GM21576 (cell line): ENCODE results near the gene GLUD1.
"Not testable (repeated sequence)": the region's sequence is repeated elsewhere in the genome, so short reads cannot be mapped to it uniquely, and the experiment has no call there.

Experiments used
- ATAC-seq: cut with Tn5 transposase; IDR thresholded peaks from one replicate; pipeline ENCODE4 v1.9.1; 2021; ENCODE audit warnings: mild to moderate bottlenecking, moderate library complexity; ENCODE audit not compliant: unreplicated experiment

The GLUD1 gene

DNA sequence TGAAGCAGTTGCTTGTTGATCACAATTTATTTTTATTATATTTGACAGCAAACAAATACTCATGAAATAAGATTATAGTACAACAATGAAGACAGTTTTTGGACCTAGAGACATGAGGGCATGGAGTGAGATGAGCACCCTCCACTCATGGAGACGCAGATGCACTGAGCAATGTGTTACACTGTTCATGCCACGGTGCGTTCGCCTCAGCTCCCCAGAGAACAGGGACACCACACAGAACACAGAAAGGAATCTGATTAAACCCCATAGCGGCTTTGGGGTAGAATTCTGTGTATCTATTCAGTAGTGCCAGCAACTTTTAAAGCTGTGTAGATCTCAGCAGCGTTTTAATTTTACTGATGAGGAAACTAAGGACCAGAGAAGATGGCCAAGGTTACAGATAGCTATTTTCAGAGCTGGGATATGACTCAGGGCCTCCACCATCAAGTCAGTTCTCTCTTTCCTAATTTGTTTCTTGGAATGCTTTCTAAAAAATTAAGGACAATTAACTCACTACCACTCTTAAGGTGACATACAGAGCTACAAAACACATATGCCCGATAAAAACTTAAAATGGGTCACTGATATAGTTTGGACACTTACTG is 41.0 kb downstream of the GLUD1 start:
- no peak for ATAC-seq

- ATAC-seq, result no peak
Measured at GRCh38 chr10:87053111-87053510, 41.5 kb downstream of the GLUD1 start.

- ATAC-seq, result no peak
Measured at GRCh38 chr10:87045434-87045938, 49.2 kb downstream of the GLUD1 start.

DNA sequence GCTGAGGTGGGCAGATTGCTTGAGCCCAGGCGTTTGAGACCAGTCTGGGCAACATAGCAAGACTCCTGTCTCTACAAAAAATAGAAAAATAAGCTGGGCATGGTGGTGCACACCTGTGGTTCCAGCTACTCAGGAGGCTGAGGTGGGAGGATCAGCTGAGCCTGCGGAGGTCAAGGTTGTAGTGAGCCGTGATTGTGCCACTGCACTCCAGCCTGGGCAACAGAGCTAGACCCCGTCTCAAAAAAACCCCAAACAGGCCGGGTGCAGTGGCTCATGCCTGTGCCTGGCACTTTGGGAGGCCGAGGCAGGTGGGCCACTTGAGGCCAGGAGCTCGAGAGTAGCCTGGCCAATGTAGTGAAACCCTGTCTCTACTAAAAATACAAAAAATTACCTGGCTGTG is 51.1 kb downstream of the GLUD1 start:
- not testable (repeated sequence) for ATAC-seq

- no peak for ATAC-seq
Measured at GRCh38 chr10:87038786-87039185, 55.9 kb downstream of the GLUD1 start.

GRCh38 chr10:87038286-87038717 is 56.3 kb downstream of the GLUD1 start:
- no peak for ATAC-seq

GRCh38 chr10:87036623-87037022 is 58.0 kb downstream of the GLUD1 start:
- ATAC-seq, result no peak

DNA sequence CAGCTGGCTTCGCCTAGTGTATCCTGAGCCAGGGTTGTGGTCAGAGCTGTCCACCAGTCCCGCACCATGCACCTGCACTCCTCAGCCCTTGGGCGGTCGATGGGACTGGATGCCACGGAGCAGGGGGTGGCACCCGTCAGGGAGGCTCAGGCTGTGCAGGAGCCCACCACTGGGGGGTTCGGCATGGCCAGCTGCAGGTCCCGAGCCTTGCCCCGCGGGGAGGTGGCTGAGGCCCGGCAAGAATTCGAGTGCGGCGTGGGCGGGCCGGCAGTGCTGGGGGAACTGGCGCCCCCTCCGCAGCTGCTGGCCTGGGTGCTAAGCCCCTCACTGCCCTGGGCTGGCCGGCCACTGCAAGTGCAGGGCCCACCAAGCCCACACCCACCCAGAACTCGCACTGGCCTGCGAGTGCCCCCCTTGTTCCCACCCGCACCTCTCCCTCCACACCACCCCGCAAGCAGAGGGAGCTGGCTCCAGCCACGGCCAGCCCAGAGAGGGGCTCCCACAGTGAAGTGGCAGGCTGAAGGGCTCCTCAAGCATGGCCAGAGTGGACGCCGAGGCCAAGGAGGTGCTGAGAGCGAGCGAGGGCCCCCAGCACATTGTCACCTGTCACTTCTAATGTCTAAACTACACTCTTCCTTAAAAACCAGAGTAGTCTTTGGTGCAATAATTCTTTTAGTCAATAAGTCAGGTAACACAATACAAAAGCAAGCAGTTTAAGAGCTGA is 63.6 kb downstream of the GLUD1 start:
- ATAC-seq, result no peak

GRCh38 chr10:87030419-87030818 is 64.2 kb downstream of the GLUD1 start:
- not testable (repeated sequence) for ATAC-seq

DNA sequence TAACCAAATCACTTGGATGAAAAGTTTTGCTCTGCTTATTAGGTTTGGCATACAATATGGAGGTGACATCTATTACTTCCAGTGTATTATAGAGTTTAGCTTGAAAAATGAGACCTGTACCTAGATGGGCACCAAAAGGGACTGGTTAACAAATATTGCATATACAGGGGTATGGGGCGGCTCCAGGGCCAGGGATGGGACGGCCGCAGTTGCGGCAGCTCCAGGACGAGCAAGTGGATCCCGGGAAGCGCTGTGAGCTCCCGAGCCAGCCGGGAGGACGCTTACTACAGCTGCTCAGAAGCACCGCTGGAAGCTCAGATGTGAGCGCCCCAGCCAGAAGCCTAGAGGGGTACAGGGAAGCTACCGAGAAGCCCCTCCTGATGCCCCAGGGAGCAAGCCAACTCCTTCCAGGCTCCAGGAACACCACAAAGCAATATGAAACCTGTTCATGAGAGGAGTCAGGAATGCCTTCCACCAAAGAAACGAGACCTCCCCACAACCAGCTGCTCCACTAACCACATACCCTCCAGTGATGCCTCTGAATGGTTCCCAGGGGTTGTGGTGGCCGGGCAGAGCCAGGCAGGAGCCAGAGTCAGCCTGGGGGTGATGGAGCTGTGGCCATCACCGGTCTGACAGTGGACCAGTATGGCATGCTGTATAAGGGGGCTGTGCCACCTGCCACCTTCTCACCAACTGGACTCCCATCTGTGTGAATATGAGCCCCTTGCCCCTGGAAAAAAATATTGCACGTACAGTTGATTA is 67.7 kb downstream of the GLUD1 start:
- ATAC-seq, result not testable (repeated sequence)

DNA sequence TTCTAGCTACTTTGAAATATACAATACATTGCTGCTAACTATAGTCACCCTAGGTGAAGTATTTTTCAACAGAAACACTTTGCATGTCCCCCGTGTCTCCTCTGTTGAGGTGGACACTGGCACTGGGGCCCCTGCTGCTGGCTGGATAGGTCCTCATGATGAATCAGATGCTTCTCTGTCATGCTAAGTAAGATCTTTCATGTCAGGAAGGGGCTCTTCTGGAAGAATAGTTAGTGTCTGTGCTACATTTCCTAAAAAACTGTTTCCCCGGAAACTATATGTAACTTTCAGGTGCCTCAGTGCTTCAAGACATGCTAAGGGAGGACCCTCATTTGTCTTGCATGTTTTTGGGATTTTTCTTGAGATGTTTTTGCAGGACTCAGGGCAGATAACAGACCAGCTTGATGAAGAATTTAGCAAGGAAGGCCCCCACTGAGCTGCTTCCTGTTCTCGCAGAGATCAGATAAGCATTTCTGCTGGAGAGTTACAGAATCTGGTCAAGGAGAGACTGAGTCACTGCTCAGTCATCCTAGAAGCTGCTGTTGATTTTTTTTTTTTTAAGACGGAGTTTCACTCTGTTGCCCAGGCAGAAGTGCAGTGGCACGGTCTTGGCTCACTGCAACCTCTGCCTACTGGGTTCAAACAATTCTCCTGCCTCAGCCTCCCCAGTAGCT is 69.2 kb downstream of the GLUD1 start:
- ATAC-seq, result not testable (repeated sequence)

- ATAC-seq, result not testable (repeated sequence)
Measured at GRCh38 chr10:87020056-87020455, 74.6 kb downstream of the GLUD1 start, which contains the start of gene FAM25A. TSS of gene FAM25A (plus strand) at chr10:87020294. CDS start at chr10:87020325, 31 bp downstream.

DNA sequence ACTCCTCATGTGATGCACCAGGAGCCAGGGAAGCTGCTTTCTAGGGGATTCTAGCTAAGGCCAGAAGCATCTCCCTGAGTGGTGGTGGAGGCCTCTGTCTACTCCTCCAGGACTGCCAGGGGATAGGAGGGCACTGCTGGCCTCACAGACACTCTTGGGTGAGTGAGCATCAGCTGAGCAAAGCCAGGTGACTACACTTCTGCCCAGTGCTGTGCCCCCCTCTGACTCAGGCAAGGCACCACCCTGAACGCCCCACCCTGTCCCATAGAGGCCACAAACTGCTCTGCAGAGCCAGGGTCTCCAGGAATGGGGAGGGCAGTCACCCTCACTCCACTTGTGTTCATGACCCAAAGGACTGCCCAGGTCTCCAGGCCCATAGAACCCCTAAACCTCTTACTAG is 75.1 kb downstream of the GLUD1 start:
- ATAC-seq, result not testable (repeated sequence)

GRCh38 chr10:87019066-87019465 is 75.6 kb downstream of the GLUD1 start:
- ATAC-seq, result not testable (repeated sequence)

DNA sequence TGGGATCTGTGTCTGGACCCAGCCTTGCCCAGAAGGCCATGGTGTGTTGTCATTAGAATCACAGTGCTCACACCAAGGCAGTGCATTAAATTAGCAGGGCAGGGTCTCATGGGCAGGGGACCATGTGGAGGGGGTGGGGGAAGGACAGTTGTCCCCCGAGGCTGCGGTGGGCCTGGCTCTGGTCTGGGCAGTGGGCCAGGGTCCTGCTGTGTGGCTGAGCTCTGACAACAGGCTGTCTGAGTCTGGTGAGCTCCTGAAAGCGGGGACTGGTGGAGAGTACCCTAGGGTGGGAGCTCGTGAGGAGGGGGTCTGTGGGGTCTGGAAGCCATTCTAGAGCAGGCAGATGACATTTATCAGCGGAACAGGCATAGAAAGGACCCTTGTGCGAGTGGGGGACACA is 76.5 kb downstream of the GLUD1 start:
- not testable (repeated sequence) for ATAC-seq

DNA sequence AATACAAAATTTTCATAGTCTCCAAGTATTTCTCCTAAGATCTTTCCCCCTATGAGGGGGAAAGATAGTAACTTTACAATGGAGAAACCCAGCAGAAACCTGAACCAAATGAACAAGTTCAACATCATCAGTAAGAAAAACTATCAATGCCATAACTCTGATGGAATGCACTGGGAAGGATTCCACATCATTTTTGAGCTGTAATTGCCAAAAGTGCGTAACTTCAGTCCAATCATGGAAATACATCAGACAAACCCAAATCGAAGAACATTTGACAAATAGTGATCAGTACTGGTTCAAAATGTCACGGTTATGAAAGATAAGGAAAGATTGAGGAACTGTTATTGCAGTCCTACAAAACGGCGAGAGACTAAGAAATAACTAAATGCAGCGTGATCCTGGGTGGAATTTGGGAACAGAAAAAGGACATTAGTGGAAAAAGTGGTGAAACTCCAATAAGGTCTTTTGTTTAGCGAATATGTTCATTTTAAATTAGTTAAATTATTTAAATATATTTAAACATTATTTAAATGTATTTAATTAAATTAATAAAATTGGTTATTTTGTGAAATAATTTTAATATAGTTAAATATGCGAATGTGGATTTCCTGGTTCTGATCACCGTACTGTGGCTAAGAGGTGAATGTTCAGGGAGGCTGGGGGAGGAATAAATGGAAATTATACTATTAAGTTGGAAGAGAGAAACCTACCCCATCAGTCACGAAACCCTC is 79.5 kb downstream of the GLUD1 start:
- ATAC-seq, result not testable (repeated sequence)

DNA sequence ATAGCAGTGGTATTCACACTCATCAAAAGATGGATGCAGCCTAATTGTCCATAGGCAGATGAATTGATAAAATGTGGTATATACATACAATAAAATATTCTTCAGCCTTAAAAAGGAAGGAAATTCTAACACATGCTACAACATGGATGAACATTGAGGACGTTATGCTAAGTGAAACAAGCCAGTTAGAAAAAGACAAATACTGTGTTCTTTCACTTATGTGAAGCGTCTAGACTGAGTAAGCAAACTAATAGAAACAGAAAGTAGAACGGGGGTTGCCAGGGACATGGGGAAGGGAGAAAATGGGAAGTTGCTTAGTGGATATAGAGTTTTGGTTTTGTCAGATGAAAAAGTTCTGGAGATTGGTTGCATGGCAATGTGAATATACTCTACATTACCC is 81.1 kb downstream of the GLUD1 start:
- ATAC-seq, result not testable (repeated sequence)

GRCh38 chr10:87009134-87009696 is 85.4 kb downstream of the GLUD1 start:
- ATAC-seq, result not testable (repeated sequence)

GRCh38 chr10:87008303-87008702 is 86.3 kb downstream of the GLUD1 start:
- not testable (repeated sequence) for ATAC-seq

- not testable (repeated sequence) for ATAC-seq
Measured at GRCh38 chr10:87007674-87008073, 87.0 kb downstream of the GLUD1 start.
